ENCODE measurements around the gene CD28.
"Not testable (repeated sequence)": the region's sequence is repeated elsewhere in the genome, so short reads cannot be mapped to it uniquely, and the experiment has no call there.

Gene CD28

GRCh38 chr2:203785391-203786110, 79.1 kb downstream of the CD28 start:
- FAIRE-seq: not testable (repeated sequence)

GRCh38 chr2:203786549-203787351, 80.3 kb downstream of the CD28 start:
- no peak for FAIRE-seq

- no peak for FAIRE-seq
Observed at GRCh38 chr2:203787979-203788378, 81.5 kb downstream of the CD28 start.
